Esophagus squamous epithelium (tissue), 4 donors: ENCODE data around the gene PCDH9.

ENCODE experiments used
- POLR2A ChIP-seq, 4 donors: fragments of 450-650 bp; IDR thresholded peaks; one replicate each; pipeline ENCODE4 v1.6.1; 2017; ENCODE audit warnings: antibody characterized with exemption in 4 of 4, mild to moderate bottlenecking in 4 of 4, moderate library complexity in 3 of 4
- TF ChIP-seq, protein P1 (sequence below), 6 experiments: fragments of 450-650 bp in 4 of 6; fragments of 200-600 bp in 2 of 6; sonication (generic) in 2 of 6; IDR thresholded peaks; one replicate each; pipeline ENCODE4 v1.5.1; 2016 to 2019; ENCODE audit warnings: antibody characterized with exemption in 6 of 6, mild to moderate bottlenecking in 4 of 6, moderate library complexity in 4 of 6

DNA sequence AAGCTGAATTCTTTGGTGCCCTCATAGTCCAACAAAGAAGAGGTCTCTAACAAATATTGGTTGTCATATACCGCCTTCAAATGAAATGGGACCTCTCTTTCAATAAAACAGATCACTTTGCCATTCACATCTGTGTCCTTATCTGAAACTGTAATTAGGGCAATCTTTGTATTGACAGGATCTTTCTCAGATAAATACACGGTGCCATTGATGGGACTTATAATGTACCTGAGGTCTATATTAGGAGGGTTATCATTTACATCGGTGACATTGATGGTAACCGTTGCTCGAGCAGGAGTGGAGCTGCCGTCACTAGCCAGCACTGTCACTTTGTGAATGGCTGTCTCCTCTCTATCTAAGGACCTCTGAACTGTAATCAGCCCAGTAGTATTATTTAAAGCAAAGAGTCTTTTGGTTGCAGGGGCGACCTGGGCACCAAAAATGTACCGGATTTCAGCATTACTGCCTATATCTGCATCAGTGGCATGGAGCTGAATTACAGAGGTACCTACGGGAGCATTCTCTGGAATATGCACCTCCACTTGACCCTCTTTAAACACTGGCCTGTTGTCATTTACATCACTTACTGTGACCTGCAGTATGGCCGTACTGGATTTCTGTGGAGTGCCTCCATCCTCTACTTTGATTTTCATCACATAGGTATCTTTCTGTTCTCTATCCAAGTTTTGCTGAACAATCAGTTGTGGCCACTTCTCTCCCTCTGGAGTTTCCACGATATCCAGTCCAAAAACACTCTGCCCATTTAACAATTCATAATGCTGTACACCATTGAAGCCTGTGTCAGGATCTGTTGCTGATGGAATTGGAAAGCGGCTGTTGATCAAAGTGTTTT, 2.8 kb downstream of the PCDH9 start:
- TF ChIP-seq, protein P1, sequence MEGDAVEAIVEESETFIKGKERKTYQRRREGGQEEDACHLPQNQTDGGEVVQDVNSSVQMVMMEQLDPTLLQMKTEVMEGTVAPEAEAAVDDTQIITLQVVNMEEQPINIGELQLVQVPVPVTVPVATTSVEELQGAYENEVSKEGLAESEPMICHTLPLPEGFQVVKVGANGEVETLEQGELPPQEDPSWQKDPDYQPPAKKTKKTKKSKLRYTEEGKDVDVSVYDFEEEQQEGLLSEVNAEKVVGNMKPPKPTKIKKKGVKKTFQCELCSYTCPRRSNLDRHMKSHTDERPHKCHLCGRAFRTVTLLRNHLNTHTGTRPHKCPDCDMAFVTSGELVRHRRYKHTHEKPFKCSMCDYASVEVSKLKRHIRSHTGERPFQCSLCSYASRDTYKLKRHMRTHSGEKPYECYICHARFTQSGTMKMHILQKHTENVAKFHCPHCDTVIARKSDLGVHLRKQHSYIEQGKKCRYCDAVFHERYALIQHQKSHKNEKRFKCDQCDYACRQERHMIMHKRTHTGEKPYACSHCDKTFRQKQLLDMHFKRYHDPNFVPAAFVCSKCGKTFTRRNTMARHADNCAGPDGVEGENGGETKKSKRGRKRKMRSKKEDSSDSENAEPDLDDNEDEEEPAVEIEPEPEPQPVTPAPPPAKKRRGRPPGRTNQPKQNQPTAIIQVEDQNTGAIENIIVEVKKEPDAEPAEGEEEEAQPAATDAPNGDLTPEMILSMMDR (IDR thresholded peaks at IDR 0.05) = no peak
- TF ChIP-seq POLR2A (IDR thresholded peaks at IDR 0.05) = no peak
